Suprapubic skin (tissue), 4 donors: ENCODE measurements around the gene ZNF599. TPM values are rescaled to one million over a fixed set of nuclear protein-coding genes. Genes with fewer than 3 reads are reported as not detected.

ENCODE experiments used
- DNase-seq, 2 donors: peaks; one replicate each; pipeline ENCODE4 v3.0.0-alpha.2; 2019; ENCODE audit warnings: low spot score in 2 of 2
- H3K27ac ChIP-seq: fragments of 200-600 bp; sonication (generic); one replicate; pipeline ENCODE4 v1.5.1; 2019
- H3K27me3 ChIP-seq: fragments of 200-600 bp; sonication (generic); one replicate; pipeline ENCODE4 v1.5.1; 2019
- H3K36me3 ChIP-seq: fragments of 200-600 bp; sonication (generic); one replicate; pipeline ENCODE4 v1.5.1; 2019
- H3K4me1 ChIP-seq: fragments of 200-600 bp; sonication (generic); one replicate; pipeline ENCODE4 v1.5.1; 2019
- H3K4me3 ChIP-seq: fragments of 200-600 bp; sonication (generic); one replicate; pipeline ENCODE4 v1.5.1; 2019; ENCODE audit warnings: mild to moderate bottlenecking
- H3K9me3 ChIP-seq: fragments of 200-600 bp; sonication (generic); one replicate; pipeline ENCODE4 v1.5.1; 2019
- EP300 ChIP-seq: sonication (generic); formaldehyde crosslinking; IDR thresholded peaks from one replicate; pipeline ENCODE4 v1.6.1; 2017; ENCODE audit warnings: antibody characterized with exemption
- POLR2A ChIP-seq, 2 donors: fragments of 450-650 bp; IDR thresholded peaks; one replicate each; pipeline ENCODE4 v1.6.1; 2017; ENCODE audit warnings: antibody characterized with exemption in 2 of 2, mild to moderate bottlenecking in 2 of 2, moderate library complexity in 2 of 2
- POLR2AphosphoS5 ChIP-seq, 3 donors: sonication (generic); formaldehyde crosslinking; IDR thresholded peaks; one replicate each; pipeline ENCODE4 v1.6.1; 2017; ENCODE audit warnings: antibody characterized with exemption in 3 of 3
- WGBS: methylation state at CpG from one replicate; pipeline ENCODE4 v1.1.5; 2018; 5-methylcytosine and 5-hydroxymethylcytosine counted together
- total RNA-seq, 4 donors: library from RNA; depleted of rRNA; stranded (reverse); fragments of >200 nt; gene quantifications; one replicate each; pipeline ENCODE4 v1.1.0, GENCODE V29; 2016
- TF ChIP-seq, protein P1 (sequence below), 2 donors: fragments of 200-600 bp in 1 of 2; fragments of 450-650 bp in 1 of 2; sonication (generic) in 1 of 2; IDR thresholded peaks; one replicate each; pipeline ENCODE4 v1.5.1; 2016 to 2019; ENCODE audit warnings: antibody characterized with exemption in 2 of 2, mild to moderate bottlenecking in 1 of 2, moderate library complexity in 1 of 2

Gene ZNF599
- total RNA-seq, 4 donors from 2014 or later = 3.4 to 12.8 (median 9.2) TPM

DNA sequence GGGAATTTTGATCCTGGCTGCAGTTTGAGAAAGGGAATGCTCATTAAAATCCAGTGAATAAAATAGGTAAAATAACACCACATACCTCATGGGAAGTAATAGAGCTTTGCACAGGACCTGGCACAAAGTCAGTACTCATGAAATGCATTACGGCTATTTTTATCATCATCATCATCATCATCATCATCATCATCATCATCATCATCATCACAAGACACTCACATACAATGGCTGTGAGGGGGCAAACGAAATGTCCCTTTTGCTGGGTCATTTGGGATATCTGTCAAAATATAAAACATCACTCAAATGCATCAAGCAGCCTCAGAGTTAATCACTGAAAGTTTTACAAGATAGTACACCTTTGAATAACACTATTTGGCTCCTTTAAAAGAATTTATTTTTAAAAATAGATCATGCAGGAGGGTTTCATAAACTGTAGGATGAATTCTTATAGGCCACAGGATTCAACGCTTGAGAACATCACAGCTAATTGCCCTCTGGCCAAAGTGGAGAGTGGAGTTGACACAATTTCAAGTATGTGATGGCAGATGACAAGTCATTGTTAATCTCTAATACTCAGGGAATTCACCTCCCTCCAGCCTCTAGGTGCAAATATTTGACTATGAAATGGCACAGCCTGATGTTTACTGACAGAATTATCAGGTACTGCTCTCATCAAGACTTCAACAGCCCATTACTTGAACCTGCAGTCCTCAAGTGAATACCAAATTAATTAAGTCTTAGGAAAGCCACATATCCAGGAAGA, 14.2 kb upstream of the ZNF599 start:
- DNase-seq = no peak
- Histone ChIP-seq H3K36me3 (no peaks in the 10 kb centered on the region), H3K27me3 (no peaks in the 10 kb centered on the region), H3K4me1 (no peaks in the 10 kb centered on the region), H3K4me3 (no peak overlapping the region), H3K9me3 (no peaks in the 10 kb centered on the region), H3K27ac (no peak overlapping the region)
- WGBS = 62% methylated on average over 3 of the region's 3 CpGs
- TF ChIP-seq EP300 (no peak), POLR2A (IDR thresholded peaks at IDR 0.05) (no peak), POLR2AphosphoS5 (IDR thresholded peaks at IDR 0.05) (no peak)
- TF ChIP-seq, protein P1, sequence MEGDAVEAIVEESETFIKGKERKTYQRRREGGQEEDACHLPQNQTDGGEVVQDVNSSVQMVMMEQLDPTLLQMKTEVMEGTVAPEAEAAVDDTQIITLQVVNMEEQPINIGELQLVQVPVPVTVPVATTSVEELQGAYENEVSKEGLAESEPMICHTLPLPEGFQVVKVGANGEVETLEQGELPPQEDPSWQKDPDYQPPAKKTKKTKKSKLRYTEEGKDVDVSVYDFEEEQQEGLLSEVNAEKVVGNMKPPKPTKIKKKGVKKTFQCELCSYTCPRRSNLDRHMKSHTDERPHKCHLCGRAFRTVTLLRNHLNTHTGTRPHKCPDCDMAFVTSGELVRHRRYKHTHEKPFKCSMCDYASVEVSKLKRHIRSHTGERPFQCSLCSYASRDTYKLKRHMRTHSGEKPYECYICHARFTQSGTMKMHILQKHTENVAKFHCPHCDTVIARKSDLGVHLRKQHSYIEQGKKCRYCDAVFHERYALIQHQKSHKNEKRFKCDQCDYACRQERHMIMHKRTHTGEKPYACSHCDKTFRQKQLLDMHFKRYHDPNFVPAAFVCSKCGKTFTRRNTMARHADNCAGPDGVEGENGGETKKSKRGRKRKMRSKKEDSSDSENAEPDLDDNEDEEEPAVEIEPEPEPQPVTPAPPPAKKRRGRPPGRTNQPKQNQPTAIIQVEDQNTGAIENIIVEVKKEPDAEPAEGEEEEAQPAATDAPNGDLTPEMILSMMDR (IDR thresholded peaks at IDR 0.05) = no peak

DNA sequence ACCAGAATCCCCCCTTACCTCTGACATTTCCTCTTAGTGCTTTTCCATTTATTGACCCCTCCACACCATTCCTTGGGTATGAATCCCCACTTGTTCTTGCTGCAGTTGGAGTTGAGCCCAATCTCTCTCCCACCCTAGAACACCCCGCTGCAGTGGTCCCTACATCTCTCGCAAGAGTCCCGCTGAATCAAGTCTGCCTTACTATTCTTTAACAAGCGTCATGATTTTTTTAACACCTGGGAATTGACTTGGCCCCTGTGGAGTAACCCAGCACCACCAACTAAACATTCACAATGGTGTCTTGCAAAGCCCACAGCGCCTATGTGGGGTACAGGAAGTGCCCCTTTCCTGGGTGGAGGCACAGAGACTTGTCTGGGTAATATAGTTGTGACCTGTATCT, 13.2 kb upstream of the ZNF599 start:
- no peak for DNase-seq
- no peak overlapping the region for H3K4me3 ChIP-seq
- H3K4me1 ChIP-seq = no peaks in the 10 kb centered on the region
- H3K27ac ChIP-seq = no peak overlapping the region
- no peaks in the 10 kb centered on the region for H3K36me3 ChIP-seq
- no peaks in the 10 kb centered on the region for H3K9me3 ChIP-seq
- no peaks in the 10 kb centered on the region for H3K27me3 ChIP-seq
- TF ChIP-seq, protein P1 (IDR thresholded peaks at IDR 0.05) = no peak
- no peak for TF ChIP-seq POLR2A (IDR thresholded peaks at IDR 0.05)
- TF ChIP-seq EP300 = no peak
- no peak for TF ChIP-seq POLR2AphosphoS5 (IDR thresholded peaks at IDR 0.05)
- 79% methylated on average over 5 of the region's 5 CpGs for WGBS

DNA sequence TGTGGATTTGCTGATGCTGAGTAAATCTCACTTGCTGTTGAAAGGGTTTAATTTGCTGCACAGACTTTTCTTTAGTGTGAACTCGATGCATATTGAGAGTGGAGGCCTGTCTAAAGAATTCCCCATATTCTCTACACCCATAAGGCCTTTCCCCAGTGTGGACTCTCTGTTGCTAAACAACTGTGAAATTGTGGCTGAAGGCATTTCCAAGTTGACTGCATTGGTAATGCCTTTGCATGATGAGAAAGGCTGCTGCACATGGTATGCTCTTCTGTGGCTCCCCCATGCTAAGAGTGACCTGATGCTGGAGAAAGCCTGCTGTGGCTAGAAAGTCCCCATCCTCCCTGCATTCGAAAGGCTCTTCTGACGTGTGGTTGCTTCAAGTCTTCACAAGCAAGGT, 6.6 kb upstream of the ZNF599 start:
- H3K4me1 ChIP-seq = no peaks in the 10 kb centered on the region
- H3K9me3 ChIP-seq = no peaks in the 10 kb centered on the region
- no peaks in the 10 kb centered on the region for H3K36me3 ChIP-seq
- no peak for TF ChIP-seq EP300
- TF ChIP-seq POLR2AphosphoS5 (IDR thresholded peaks at IDR 0.05) = no peak
- TF ChIP-seq, protein P1 (IDR thresholded peaks at IDR 0.05) = no peak
- no peak for TF ChIP-seq POLR2A (IDR thresholded peaks at IDR 0.05)
- no peak for DNase-seq
- WGBS = 77% methylated on average over 3 of the region's 3 CpGs
- H3K27ac ChIP-seq = no peak overlapping the region
- no peaks in the 10 kb centered on the region for H3K27me3 ChIP-seq
- H3K4me3 ChIP-seq = no peak overlapping the region

DNA sequence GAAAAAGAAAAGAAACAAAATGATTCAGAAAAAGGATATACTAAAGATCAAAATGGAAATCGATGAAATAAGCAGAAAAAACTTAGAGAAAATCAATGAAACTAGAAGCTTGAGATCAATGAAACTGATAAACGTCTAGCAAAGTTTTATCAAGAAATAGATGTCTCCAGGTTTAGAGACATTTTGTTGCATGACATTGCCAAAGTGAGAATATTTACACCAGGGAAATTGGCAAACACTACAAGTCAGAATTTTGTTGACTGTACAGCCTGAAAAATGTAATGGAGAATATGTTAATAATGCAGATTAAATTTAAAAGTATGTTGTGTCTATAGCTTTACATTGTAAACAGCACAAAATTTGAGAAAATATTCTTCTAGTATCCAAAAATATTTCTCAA, 5.3 kb upstream of the ZNF599 start:
- Histone ChIP-seq H3K4me1 (peaks cover 1% of the 10 kb centered on the region), H3K9me3 (no peaks in the 10 kb centered on the region), H3K27me3 (no peaks in the 10 kb centered on the region), H3K4me3 (no peak overlapping the region), H3K27ac (no peak overlapping the region), H3K36me3 (no peaks in the 10 kb centered on the region)
- TF ChIP-seq, protein P1 (IDR thresholded peaks at IDR 0.05) = no peak
- TF ChIP-seq EP300 (no peak), POLR2A (IDR thresholded peaks at IDR 0.05) (no peak), POLR2AphosphoS5 (IDR thresholded peaks at IDR 0.05) (no peak)
- 79% methylated on average over 2 of the region's 2 CpGs for WGBS
- no peak for DNase-seq

DNA sequence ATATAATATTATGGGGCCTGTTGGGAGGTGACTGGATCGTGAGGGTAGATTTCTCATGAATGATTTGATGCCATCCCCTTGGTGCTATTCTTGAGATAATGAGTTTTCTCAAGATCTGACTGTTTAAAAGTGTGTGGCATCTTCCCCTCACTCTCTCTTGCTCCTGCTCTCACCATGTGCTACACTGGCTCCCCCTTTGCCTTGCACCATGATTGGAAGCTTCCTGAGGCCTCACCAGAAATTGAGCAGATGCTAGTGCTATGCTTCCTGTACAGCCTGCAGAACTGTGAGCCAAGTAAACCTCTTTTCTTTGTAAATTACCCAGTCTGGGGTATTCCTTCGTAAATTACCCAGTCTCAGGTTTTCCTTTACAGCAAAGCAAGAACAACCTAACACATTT, 1.8 kb upstream of the ZNF599 start:
- TF ChIP-seq, protein P1 (IDR thresholded peaks at IDR 0.05) = no peak
- TF ChIP-seq POLR2A (IDR thresholded peaks at IDR 0.05) (no peak), POLR2AphosphoS5 (IDR thresholded peaks at IDR 0.05) (no peak), EP300 (no peak)
- Histone ChIP-seq H3K27me3 (no peaks in the 10 kb centered on the region), H3K36me3 (no peaks in the 10 kb centered on the region), H3K27ac (no peak overlapping the region), H3K9me3 (no peaks in the 10 kb centered on the region), H3K4me3 (no peak overlapping the region), H3K4me1 (peaks cover 15% of the 10 kb centered on the region)
- no peak for DNase-seq
- WGBS = 71% methylated on average over 2 of the region's 2 CpGs
